NCI-H2029 (cell line): ENCODE results near the gene NPSR1.
"Not testable (repeated sequence)": the region's sequence is repeated elsewhere in the genome, so short reads cannot be mapped to it uniquely, and the experiment has no call there.

ENCODE experiments used
- DNase-seq: peaks from one replicate; lab custom pipeline; 2025; lab: John Stamatoyannopoulos, UW

Gene NPSR1

DNA sequence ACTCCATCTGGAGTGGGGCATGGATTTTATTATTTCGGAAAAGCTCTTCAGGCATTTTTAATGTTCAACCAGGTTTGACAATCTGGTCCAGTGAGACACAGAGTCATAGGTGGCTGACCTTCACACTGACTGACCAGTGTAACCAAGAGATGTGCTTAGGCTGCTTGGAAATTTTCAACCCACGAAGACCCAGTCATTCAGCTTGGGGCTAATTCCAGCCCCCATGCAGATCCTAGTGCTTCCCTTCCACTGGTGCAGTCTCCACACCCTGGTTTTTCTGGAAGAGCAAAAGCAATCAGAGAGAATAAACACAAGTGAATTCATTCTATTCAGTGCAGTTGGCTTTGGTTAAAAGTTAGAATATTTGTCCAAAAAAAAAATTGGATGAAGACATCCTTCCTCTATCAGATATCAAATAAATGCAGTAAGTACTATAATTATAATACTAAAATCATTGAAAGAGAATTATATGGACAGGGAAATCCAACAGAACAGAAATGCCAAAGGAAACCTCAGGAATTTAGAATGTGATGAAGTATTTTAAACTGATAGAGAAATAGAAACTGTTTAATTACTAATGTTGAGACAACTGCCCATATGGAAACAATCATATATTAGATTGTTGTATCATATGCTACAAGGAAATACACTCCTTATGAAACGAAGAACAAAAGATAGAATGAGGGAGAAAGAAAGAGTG, 178.0 kb downstream of the NPSR1 start:
- DNase-seq, result no peak

- DNase-seq, result peak; percentile 7
Measured at GRCh38 chr7:34837316-34837715, 179.3 kb downstream of the NPSR1 start.

DNA sequence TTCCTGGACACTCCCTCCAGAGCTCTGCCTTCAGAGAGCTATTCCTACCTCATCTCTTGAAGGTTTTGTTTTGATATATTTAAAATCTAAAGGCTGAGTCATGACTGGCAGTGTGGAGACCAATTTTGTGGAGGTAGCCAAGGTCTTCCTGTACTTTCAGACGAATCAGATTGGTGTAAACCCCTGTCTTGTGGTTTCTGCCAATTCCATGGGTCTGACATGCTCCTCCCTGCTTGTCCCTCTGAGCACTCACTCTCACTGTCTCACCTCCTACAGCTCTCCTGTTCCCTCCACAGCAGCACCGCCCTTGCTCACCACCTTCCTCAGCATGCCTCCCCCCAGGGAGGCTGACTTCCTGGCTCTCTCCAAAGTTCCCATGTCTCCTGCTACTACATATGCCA, 179.8 kb downstream of the NPSR1 start:
- DNase-seq, result no peak

DNA sequence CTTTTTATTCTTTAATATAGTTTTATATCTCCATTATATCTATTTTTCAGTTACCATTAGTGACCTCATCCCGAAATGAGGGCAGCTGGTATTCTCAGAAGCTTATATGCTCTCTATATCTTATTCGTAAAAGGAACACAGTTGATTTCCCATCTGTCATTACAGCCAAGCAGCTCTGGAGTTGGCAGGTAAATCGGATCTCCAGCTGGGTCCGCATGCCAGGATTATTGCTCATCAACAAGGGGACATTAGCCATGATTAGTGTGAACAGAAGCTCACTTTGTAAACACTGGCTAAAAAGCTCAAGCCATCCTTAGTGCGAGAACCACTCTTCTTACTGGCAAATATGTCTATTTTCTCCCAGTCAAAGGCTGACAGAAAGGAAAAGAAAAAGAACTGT, 180.3 kb downstream of the NPSR1 start:
- no peak for DNase-seq

DNA sequence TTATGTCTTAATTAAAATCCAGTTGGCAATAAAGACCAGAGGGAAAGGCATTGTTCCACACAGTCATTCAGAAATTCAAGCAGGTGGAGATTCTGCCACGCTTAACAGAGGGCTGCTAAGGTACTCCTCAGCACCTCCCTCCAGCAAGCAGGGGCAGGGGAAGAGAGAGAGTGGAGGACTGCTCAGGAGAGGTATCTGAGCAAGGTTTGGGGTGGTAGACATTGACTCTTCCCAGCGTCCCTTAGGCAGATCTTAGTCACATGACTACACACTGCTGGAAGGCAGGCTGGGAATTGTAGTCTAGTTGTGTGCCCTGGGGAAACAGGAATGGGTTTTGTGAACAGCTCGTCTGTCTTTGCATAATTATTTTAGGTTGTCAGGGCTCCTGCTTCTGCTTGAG, 181.6 kb downstream of the NPSR1 start:
- no peak for DNase-seq

DNA sequence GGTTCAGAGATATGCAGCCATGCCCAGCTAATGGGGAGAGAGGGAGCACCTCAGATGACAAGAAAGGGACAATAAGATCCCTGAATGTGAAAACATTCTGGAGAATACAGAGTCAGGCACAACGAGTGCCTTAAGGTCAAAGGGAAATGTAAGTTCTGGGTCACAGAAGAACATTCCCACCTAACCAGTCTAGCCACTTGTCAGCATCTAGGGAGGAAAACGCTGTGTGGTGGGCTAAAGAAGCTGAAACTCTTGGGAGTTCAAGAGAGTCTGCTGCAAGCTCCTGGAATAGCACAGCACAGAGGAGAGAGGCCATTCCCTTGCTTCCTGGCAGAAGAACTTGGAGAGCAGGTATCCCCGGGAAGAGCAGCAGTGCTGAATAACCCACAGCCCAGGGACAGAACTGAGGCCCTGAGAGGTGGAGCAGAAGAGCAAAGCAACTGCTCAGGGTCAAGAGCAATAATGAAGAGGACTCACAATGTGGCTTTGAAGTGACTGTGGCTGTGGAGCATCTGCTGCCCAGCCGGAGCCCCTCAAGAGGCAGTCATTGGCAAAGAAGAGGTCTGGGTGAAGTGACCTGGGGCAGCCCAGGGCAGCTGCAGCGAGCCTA, 182.3 kb downstream of the NPSR1 start:
- no peak for DNase-seq

GRCh38 chr7:34841326-34841725, 183.3 kb downstream of the NPSR1 start:
- DNase-seq, result no peak

GRCh38 chr7:34842782-34843181, 184.8 kb downstream of the NPSR1 start:
- DNase-seq, result no peak

DNA sequence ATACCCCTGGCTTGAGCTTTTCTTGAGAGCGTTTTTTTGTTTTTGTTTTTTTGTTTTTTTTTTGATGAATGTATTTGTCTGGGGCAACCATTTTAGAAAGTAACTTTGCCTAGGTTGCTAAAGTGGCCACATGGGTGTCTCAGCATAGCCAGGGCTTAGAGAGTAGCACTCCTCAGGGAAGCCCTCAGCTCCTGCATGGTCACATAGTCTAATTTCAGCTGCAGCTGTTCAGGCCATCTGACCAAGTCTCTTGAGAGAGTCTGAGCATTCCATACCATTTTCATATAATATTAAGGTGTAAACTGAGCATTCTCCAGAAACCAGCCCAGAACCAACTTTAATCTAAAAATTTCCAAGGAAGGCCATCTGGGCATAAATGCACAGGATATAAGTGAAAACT, 186.4 kb downstream of the NPSR1 start:
- DNase-seq, result no peak

- no peak for DNase-seq
Measured at GRCh38 chr7:34844936-34845665, 187.1 kb downstream of the NPSR1 start.

- peak; percentile 30 for DNase-seq
Measured at GRCh38 chr7:34845666-34846361, 187.8 kb downstream of the NPSR1 start.

DNA sequence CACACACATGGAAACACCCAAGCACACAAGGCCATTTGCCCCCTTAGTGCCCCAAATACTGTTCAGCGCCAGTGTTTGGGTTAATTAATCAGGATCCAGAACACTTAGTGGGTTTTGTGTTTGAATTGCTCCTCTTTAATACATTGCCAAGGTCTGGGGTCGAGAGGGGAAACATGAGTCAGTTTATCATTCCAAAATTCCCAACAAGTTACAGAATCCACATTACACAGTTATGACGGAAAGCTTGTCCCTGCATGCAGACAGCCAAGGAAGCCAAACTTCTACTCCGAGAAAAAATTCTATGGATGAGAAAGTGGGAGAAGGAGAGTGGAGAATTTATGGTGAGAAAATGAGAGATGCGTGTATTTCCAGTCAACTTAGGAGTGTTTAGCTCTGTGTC, 189.0 kb downstream of the NPSR1 start:
- DNase-seq, result no peak

DNA sequence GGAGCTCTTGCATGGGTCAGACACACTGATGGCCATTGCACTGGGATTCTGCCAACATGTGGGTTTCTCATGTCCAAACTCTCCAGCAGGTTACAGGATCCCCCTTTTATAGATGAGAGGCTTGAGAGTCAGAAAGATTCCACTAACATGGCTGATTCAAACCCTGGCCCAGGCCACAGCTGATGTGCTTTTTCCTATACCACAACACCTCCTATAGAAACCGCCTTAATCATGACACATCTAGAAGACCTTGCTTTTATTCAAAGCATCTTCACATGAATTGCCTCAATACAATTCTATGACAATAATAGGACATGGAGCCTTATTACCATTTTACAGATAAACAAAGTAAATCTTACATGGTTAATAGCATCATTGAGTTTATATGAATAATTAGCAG, 190.7 kb downstream of the NPSR1 start:
- DNase-seq, result no peak

GRCh38 chr7:34849163-34849960, 191.3 kb downstream of the NPSR1 start:
- DNase-seq, result peak; percentile 58

- DNase-seq, result no peak
Measured at GRCh38 chr7:34849986-34850385, 192.0 kb downstream of the NPSR1 start.

GRCh38 chr7:34850681-34851080, 192.7 kb downstream of the NPSR1 start:
- DNase-seq, result no peak

DNA sequence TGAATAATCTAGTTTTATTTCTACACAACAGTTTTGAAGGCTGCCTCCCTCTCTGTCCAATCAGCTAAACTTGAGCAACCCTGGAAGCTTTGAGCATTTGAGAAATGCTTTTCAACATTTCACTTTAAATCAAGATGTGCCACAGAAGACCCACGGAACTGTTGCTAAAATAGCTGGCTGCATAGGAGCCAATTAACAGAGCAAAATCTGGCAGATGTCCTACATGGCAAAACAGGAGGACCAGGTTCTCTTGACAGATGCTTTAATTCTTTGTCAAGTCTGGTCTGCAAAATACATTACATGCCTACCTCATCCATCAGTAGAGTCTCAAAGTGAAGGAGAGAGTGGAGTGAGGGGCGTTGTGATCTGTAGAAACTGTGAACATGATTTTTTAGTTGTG, 193.4 kb downstream of the NPSR1 start:
- no peak for DNase-seq

DNA sequence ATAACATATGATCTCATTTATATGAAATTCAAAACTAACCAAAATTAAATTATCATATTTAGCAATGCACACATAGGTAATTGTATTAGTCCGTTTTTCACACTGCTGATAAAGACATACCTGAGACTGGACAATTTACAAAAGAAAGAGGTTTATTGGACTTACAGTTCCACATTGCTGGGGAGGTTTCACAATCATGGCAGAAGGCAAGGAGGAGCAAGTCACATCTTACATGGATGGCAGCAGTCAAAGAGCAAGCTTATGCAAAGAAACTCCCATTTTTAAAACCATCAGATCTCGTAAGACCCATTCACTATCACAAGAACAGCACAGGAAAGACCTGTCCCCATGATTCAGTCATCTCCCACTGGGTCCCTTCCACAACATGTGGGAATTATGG, 200.4 kb downstream of the NPSR1 start:
- DNase-seq, result not testable (repeated sequence)

DNA sequence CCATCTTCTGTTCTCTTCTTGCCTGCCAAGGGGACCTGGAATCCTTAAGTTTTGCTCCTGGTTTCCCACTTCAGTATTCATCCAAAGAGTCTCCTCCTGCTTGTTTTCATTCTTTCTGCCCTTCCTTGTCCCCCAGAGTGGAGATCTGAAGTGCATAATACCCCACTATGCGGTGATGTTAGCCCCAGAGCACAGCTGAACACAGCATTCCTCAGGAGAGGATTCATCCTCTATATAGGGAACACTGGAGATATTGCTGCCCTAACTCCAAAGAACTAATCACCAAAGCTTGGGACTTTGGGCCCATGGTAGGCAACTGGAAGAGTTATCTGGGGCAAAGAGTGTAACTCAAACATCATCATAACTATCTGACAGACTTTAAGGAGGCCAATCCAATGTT, 201.3 kb downstream of the NPSR1 start:
- not testable (repeated sequence) for DNase-seq

GRCh38 chr7:34866222-34866621, 208.2 kb downstream of the NPSR1 start:
- not testable (repeated sequence) for DNase-seq

GRCh38 chr7:34867341-34867740, 209.3 kb downstream of the NPSR1 start:
- not testable (repeated sequence) for DNase-seq

DNA sequence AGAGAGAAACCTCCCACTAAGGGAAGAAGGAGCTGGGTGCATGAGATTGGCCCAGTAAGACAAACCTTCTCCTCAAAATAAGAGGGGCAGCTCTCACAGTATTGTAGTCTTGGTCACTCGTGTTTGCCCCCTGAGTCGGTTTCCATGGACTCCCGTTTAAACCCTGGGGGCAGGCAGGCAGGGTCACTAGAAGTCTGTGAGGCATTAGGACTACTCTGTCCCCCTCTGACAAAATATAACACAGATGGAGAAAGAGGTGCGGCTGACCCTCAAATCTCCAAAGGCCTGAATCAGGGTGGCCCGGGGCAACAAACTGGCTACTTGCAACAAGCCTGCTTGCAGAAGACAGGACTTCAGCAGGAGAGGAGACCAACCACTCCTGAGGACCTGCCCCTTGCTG, 210.6 kb downstream of the NPSR1 start:
- not testable (repeated sequence) for DNase-seq
